ENCODE results near the gene ZBTB8OS. TPM values are rescaled to one million over a fixed set of nuclear protein-coding genes. Genes with fewer than 3 reads are reported as not detected.

The ZBTB8OS gene
- total and polyA plus RNA-seq, 9 of the 15 experiments (the other 6 are each of a cell fraction or from before 2014, with no cell fraction given), result 54.8 to 230 (median 107) TPM

DNA sequence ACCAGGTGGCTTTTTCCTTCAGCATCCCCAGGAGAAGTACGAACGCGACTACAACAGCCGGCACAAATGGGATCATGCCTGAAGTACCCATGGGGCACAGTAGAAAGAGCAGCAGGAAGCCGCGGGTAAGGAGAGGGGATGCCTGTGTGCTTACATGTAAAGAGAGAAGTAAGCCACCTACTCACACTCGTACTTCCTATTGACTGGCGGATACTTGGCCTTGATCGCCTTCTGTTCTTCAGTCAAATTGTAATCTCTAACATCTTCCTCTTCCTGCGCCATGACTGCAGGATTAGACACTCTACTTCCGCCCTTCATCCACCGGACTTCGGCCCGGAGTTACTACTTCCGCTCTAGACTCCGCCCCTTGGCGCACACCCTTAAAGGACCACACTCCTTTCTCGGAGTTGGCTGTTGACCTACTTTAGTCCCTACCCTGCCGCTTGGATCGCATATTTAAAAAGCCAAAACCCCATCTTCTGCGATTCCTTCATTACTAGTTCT is at the start of gene ZBTB8OS (continued):
- TF ChIP-seq ERF (CRISPR knock-in tag; IDR thresholded peaks at IDR 0.05), result no peak
- TF ChIP-seq, protein P1, sequence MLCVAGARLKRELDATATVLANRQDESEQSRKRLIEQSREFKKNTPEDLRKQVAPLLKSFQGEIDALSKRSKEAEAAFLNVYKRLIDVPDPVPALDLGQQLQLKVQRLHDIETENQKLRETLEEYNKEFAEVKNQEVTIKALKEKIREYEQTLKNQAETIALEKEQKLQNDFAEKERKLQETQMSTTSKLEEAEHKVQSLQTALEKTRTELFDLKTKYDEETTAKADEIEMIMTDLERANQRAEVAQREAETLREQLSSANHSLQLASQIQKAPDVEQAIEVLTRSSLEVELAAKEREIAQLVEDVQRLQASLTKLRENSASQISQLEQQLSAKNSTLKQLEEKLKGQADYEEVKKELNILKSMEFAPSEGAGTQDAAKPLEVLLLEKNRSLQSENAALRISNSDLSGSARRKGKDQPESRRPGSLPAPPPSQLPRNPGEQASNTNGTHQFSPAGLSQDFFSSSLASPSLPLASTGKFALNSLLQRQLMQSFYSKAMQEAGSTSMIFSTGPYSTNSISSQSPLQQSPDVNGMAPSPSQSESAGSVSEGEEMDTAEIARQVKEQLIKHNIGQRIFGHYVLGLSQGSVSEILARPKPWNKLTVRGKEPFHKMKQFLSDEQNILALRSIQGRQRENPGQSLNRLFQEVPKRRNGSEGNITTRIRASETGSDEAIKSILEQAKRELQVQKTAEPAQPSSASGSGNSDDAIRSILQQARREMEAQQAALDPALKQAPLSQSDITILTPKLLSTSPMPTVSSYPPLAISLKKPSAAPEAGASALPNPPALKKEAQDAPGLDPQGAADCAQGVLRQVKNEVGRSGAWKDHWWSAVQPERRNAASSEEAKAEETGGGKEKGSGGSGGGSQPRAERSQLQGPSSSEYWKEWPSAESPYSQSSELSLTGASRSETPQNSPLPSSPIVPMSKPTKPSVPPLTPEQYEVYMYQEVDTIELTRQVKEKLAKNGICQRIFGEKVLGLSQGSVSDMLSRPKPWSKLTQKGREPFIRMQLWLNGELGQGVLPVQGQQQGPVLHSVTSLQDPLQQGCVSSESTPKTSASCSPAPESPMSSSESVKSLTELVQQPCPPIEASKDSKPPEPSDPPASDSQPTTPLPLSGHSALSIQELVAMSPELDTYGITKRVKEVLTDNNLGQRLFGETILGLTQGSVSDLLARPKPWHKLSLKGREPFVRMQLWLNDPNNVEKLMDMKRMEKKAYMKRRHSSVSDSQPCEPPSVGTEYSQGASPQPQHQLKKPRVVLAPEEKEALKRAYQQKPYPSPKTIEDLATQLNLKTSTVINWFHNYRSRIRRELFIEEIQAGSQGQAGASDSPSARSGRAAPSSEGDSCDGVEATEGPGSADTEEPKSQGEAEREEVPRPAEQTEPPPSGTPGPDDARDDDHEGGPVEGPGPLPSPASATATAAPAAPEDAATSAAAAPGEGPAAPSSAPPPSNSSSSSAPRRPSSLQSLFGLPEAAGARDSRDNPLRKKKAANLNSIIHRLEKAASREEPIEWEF (CRISPR knock-in tag; IDR thresholded peaks at IDR 0.05), result no peak
- no peak; a peak in 1 of 4 replicates for TF ChIP-seq ETV6 (IDR thresholded peaks at IDR 0.05; ENCODE audit: borderline replicate concordance in 1 of 2, low read depth in 2 of 2, low read length in 1 of 2)
- TF ChIP-seq ETV6 (CRISPR knock-in tag; IDR thresholded peaks at IDR 0.05; ENCODE audit: borderline replicate concordance), result no peak
- TF ChIP-seq, protein P2, sequence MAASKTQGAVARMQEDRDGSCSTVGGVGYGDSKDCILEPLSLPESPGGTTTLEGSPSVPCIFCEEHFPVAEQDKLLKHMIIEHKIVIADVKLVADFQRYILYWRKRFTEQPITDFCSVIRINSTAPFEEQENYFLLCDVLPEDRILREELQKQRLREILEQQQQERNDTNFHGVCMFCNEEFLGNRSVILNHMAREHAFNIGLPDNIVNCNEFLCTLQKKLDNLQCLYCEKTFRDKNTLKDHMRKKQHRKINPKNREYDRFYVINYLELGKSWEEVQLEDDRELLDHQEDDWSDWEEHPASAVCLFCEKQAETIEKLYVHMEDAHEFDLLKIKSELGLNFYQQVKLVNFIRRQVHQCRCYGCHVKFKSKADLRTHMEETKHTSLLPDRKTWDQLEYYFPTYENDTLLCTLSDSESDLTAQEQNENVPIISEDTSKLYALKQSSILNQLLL (CRISPR knock-in tag; IDR thresholded peaks at IDR 0.05; ENCODE audit: borderline replicate concordance), result no peak
- TF ChIP-seq ZNF347 (CRISPR knock-in tag; IDR thresholded peaks at IDR 0.05; ENCODE audit: low read depth), result no peak
- no peak; the same call in 1 of the 2 replicates for TF ChIP-seq ZNF12 (CRISPR knock-in tag; IDR thresholded peaks at IDR 0.05)
- peak; percentile 63; the same call in 1 of the 2 replicates for TF ChIP-seq HDAC2 (IDR thresholded peaks at IDR 0.05)
- peak; percentile 99 for TF ChIP-seq GATA2 (CRISPR knock-in tag; IDR thresholded peaks at IDR 0.05)
- TF ChIP-seq, protein P3, sequence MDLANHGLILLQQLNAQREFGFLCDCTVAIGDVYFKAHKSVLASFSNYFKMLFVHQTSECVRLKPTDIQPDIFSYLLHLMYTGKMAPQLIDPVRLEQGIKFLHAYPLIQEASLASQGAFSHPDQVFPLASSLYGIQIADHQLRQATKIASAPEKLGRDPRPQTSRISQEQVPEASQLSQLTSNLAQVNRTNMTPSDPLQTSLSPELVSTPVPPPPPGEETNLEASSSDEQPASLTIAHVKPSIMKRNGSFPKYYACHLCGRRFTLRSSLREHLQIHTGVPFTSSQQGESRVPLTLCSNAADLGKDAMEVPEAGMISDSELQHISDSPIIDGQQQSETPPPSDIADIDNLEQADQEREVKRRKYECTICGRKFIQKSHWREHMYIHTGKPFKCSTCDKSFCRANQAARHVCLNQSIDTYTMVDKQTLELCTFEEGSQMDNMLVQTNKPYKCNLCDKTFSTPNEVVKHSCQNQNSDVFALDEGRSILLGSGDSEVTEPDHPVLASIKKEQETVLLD (IDR thresholded peaks at IDR 0.05), result no peak
- TF ChIP-seq CTBP1 (IDR thresholded peaks at IDR 0.05; ENCODE audit: borderline replicate concordance), result peak; percentile 11; the same call in 1 of the 2 replicates
- TF ChIP-seq, protein P4, sequence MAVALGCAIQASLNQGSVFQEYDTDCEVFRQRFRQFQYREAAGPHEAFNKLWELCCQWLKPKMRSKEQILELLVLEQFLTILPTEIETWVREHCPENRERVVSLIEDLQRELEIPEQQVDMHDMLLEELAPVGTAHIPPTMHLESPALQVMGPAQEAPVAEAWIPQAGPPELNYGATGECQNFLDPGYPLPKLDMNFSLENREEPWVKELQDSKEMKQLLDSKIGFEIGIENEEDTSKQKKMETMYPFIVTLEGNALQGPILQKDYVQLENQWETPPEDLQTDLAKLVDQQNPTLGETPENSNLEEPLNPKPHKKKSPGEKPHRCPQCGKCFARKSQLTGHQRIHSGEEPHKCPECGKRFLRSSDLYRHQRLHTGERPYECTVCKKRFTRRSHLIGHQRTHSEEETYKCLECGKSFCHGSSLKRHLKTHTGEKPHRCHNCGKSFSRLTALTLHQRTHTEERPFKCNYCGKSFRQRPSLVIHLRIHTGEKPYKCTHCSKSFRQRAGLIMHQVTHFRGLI (CRISPR knock-in tag; IDR thresholded peaks at IDR 0.05), result no peak
- no peak; the same call in 1 of the 2 replicates for TF ChIP-seq ZEB2 (IDR thresholded peaks at IDR 0.05)
- TF ChIP-seq, protein P5, sequence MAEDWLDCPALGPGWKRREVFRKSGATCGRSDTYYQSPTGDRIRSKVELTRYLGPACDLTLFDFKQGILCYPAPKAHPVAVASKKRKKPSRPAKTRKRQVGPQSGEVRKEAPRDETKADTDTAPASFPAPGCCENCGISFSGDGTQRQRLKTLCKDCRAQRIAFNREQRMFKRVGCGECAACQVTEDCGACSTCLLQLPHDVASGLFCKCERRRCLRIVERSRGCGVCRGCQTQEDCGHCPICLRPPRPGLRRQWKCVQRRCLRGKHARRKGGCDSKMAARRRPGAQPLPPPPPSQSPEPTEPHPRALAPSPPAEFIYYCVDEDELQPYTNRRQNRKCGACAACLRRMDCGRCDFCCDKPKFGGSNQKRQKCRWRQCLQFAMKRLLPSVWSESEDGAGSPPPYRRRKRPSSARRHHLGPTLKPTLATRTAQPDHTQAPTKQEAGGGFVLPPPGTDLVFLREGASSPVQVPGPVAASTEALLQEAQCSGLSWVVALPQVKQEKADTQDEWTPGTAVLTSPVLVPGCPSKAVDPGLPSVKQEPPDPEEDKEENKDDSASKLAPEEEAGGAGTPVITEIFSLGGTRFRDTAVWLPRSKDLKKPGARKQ (CRISPR knock-in tag; IDR thresholded peaks at IDR 0.05), result no peak
- TF ChIP-seq POLR2AphosphoS5 (IDR thresholded peaks at IDR 0.05; ENCODE audit: control insufficient read depth, insufficient read depth, low read depth, low read length), result peak; percentile 75
- no peak for TF ChIP-seq RBM39 (optimal IDR thresholded peaks at IDR 0.05; ENCODE audit: low read depth, low read length)
- TF ChIP-seq NR1H2 (CRISPR knock-in tag; IDR thresholded peaks at IDR 0.05), result no peak
